SK-N-SH (cell line): ENCODE measurements around the gene SEMA3F. TPM values are rescaled to one million over a fixed set of nuclear protein-coding genes. Genes with fewer than 3 reads are reported as not detected.
A peak's percentile ranks its signal among the peaks of the same experiment; 100 is the strongest.

Experiments
- CTCF ChIA-PET: fragments of 300-600, 350-600 bp; formaldehyde crosslinking; extraction: SDS; loops from one replicate; lab custom pipeline; 2021; lab: Yijun Ruan, JAX
- POLR2A ChIA-PET: fragments of 350-600 bp; sonication (Branson Sonifier 250); formaldehyde crosslinking; extraction: SDS; loops from one replicate; lab custom pipeline; 2020; ENCODE audit warnings: antibody characterized with exemption, inconsistent platforms; lab: Yijun Ruan, JAX
- DNase-seq: peaks from one replicate; pipeline ENCODE4 v3.0.0; 2012
- H2AFZ ChIP-seq: fragments of 200-600 bp; sonication (generic); 2 replicates; pipeline ENCODE4 v1.8.1; 2016; ENCODE audit warnings: antibody characterized with exemption, mild to moderate bottlenecking, low read depth
- H3F3A ChIP-seq: fragments of 200-600 bp; sonication (generic); replicated peaks from 2 replicates; pipeline ENCODE3; 2016; ENCODE audit warnings: antibody characterized with exemption, mild to moderate bottlenecking; ENCODE audit not compliant: insufficient read depth
- H3K27ac ChIP-seq, 2 experiments: fragments of 200-500 bp in 1 of 2; fragments of 200-600 bp in 1 of 2; sonication (Bioruptor generic) in 1 of 2; sonication (generic), shearing (Covaris generic) in 1 of 2; 2 replicates each; pipeline versions ENCODE4 v1.5.1 to v1.6.1; 2014 to 2016; ENCODE audit warnings: low read depth in 2 of 2, inconsistent platforms in 1 of 2, low read length in 1 of 2, mild to moderate bottlenecking in 1 of 2, mixed read lengths in 1 of 2
- H3K27me3 ChIP-seq: fragments of 200-600 bp; sonication (generic), shearing (Covaris generic); 2 replicates; pipeline ENCODE4 v1.6.1; 2016; ENCODE audit warnings: mixed run types; ENCODE audit not compliant: insufficient read depth
- H3K36me3 ChIP-seq, 2 experiments: fragments of 200-500 bp in 1 of 2; fragments of 200-600 bp in 1 of 2; sonication (Bioruptor generic) in 1 of 2; sonication (generic) in 1 of 2; replicated peaks in 1 of 2; 2 replicates each; pipeline versions ENCODE3 to v1.5.1; 2014 to 2016; ENCODE audit warnings: low read length in 1 of 2, mild to moderate bottlenecking in 1 of 2; ENCODE audit not compliant: insufficient read depth in 2 of 2, control insufficient read depth in 1 of 2
- H3K4me1 ChIP-seq, 2 experiments: fragments of 200-500 bp in 1 of 2; fragments of 200-600 bp in 1 of 2; sonication (Bioruptor generic) in 1 of 2; sonication (generic), shearing (Covaris generic) in 1 of 2; 2 replicates each; pipeline versions ENCODE4 v1.5.1 to v1.6.1; 2014 to 2016; ENCODE audit warnings: low read depth in 1 of 2, low read length in 1 of 2, mixed run types in 1 of 2; ENCODE audit not compliant: insufficient read depth in 2 of 2, control insufficient read depth in 1 of 2
- H3K4me2 ChIP-seq: fragments of 200-600 bp; sonication (generic), shearing (Covaris generic); 2 replicates; pipeline ENCODE4 v1.6.1; 2017; ENCODE audit warnings: mixed run types
- H3K4me3 ChIP-seq, 2 experiments: fragments of 200-500 bp in 1 of 2; fragments of 200-600 bp in 1 of 2; sonication (Bioruptor generic) in 1 of 2; sonication (generic), shearing (Covaris generic) in 1 of 2; 2 replicates each; pipeline versions ENCODE4 v1.5.1 to v1.8.1; 2014 to 2016; ENCODE audit warnings: low read depth in 2 of 2, inconsistent platforms in 1 of 2, low read length in 1 of 2, mild to moderate bottlenecking in 1 of 2, mixed read lengths in 1 of 2, moderate library complexity in 1 of 2
- H3K79me2 ChIP-seq: fragments of 200-600 bp; sonication (generic); 2 replicates; pipeline ENCODE4 v1.8.1; 2017; ENCODE audit warnings: mild to moderate bottlenecking; ENCODE audit not compliant: insufficient read depth
- H3K9ac ChIP-seq: fragments of 200-600 bp; sonication (generic); 2 replicates; pipeline ENCODE4 v1.6.1; 2017; ENCODE audit warnings: mixed run types
- H3K9me2 ChIP-seq: fragments of 200-600 bp; sonication (generic); 2 replicates; pipeline ENCODE4 v1.6.1; 2017; ENCODE audit warnings: mixed run types
- H3K9me3 ChIP-seq: fragments of 200-600 bp; sonication (generic); 2 replicates; pipeline ENCODE4 v1.6.1; 2017; ENCODE audit warnings: mixed run types, mild to moderate bottlenecking, moderate library complexity
- H4K20me1 ChIP-seq: fragments of 200-600 bp; sonication (generic); 2 replicates; pipeline ENCODE4 v1.6.1; 2017; ENCODE audit warnings: mild to moderate bottlenecking, mixed run types; ENCODE audit not compliant: insufficient read depth
- ELF1 ChIP-seq: IDR thresholded peaks from 2 replicates; pipeline ENCODE4 v1.4.0; 2012
- EP300 ChIP-seq, 2 experiments: IDR thresholded peaks; 2 replicates each; pipeline versions ENCODE4 v1.4.0 to v1.6.1; 2012; ENCODE audit warnings: borderline replicate concordance in 1 of 2, low read depth in 1 of 2, low read length in 1 of 2
- FOSL2 ChIP-seq: IDR thresholded peaks from 2 replicates; pipeline ENCODE4 v1.4.0; 2012; ENCODE audit warnings: low read depth, mild to moderate bottlenecking, moderate library complexity, borderline replicate concordance
- FOXM1 ChIP-seq: IDR thresholded peaks from 2 replicates; pipeline ENCODE4 v1.4.0; 2012; ENCODE audit warnings: low read depth, mild to moderate bottlenecking
- GABPA ChIP-seq: IDR thresholded peaks from 2 replicates; pipeline ENCODE4 v1.4.0; 2012; ENCODE audit warnings: low read depth, mild to moderate bottlenecking
- GATA2 ChIP-seq: sonication (generic); formaldehyde crosslinking; IDR thresholded peaks from 2 replicates; pipeline ENCODE4 v1.5.0; 2020; ENCODE audit warnings: mild to moderate bottlenecking, missing genetic modification reagents
- IRF3 ChIP-seq: fragments of 150-350 bp; IDR thresholded peaks from 2 replicates; pipeline ENCODE4 v1.6.1; 2016; ENCODE audit warnings: mild to moderate bottlenecking, low read depth, low read length
- JUND ChIP-seq: IDR thresholded peaks from 2 replicates; pipeline ENCODE4 v1.4.0; 2012
- MAX ChIP-seq: IDR thresholded peaks from 2 replicates; pipeline ENCODE4 v1.4.0; 2012; ENCODE audit warnings: low read depth
- MEF2A ChIP-seq: IDR thresholded peaks from 2 replicates; pipeline ENCODE4 v1.4.0; 2012; ENCODE audit warnings: low read depth, borderline replicate concordance
- REST ChIP-seq: IDR thresholded peaks from 2 replicates; pipeline ENCODE4 v1.6.1; 2012; ENCODE audit warnings: mild to moderate bottlenecking, low read depth, low read length, moderate library complexity
- SMC3 ChIP-seq: IDR thresholded peaks from 2 replicates; pipeline ENCODE4 v1.6.1; 2012; ENCODE audit warnings: low read depth, low read length, improper control_type of control experiment
- TAF1 ChIP-seq: IDR thresholded peaks from 2 replicates; pipeline ENCODE4 v1.6.1; 2012; ENCODE audit warnings: low read depth, mild to moderate bottlenecking, low read length, moderate library complexity, borderline replicate concordance
- TEAD4 ChIP-seq: IDR thresholded peaks from 2 replicates; pipeline ENCODE4 v1.4.0; 2012; ENCODE audit warnings: mild to moderate bottlenecking, borderline replicate concordance; ENCODE audit not compliant: insufficient read depth
- YY1 ChIP-seq: IDR thresholded peaks from 2 replicates; pipeline ENCODE4 v1.4.0; 2012; ENCODE audit warnings: low read depth, mild to moderate bottlenecking
- ZBTB33 ChIP-seq: IDR thresholded peaks from 2 replicates; pipeline ENCODE4 v1.4.0; 2012; ENCODE audit warnings: low read depth, borderline replicate concordance
- WGBS: methylation state at CpG from one replicate; pipeline ENCODE4 v1.1.6; 2017; ENCODE audit warnings: low lambda C conversion rate; 5-methylcytosine and 5-hydroxymethylcytosine counted together
- polyA plus RNA-seq, 3 experiments: library from polyadenylated mRNA; depleted of rRNA; stranded (reverse); fragments of >200 nt; gene quantifications; 2 replicates each; pipeline ENCODE4 v1.2.3, GENCODE V29; 2012

Gene SEMA3F
- polyA plus RNA-seq, 1 of the 3 experiments (the other 2 are of a cell fraction), result 30.4 TPM

- no peaks in the 10 kb centered on the region for H3K36me3 ChIP-seq
- no peaks in the 10 kb centered on the region for H3K79me2 ChIP-seq
- H2AFZ ChIP-seq, result no peak overlapping the region
- no peak for DNase-seq
- POLR2A ChIA-PET, result interaction anchor here (2.0 kb wide), 1 partner anchor 9 kb away, joined by 9 read pairs; no protein-coding TSS in a partner anchor
- H3K9me3 ChIP-seq, result no peaks in the 10 kb centered on the region
- no peak overlapping the region for H3K4me3 ChIP-seq
- H4K20me1 ChIP-seq, result no peaks in the 10 kb centered on the region
- no peaks in the 10 kb centered on the region for H3K9me2 ChIP-seq
- H3F3A ChIP-seq, result peaks cover 4% of the 10 kb centered on the region
- no peak overlapping the region for H3K9ac ChIP-seq
- no peaks in the 10 kb centered on the region for H3K27me3 ChIP-seq
- TF ChIP-seq MAX (no peak), TEAD4 (no peak), ZBTB33 (no peak), YY1 (no peak), FOXM1 (no peak)
- 92% methylated on average over 8 of the region's 8 CpGs for WGBS
- CTCF ChIA-PET, result interaction anchor here (0.6 to 28.1 kb wide), 10 partner anchors 11 to 147 kb away, joined by 3 to 684 read pairs (median 4); partner anchors contain the start of gene GNAT1
- peaks cover 13 to 51% of the 10 kb centered on the region in 2 experiments for H3K4me1 ChIP-seq
- H3K27ac ChIP-seq, result peak overlapping the region in 1 of 2 experiments; percentile 54; a peak in 1 of 4 replicates
- no peak overlapping the region for H3K4me2 ChIP-seq
Observed at GRCh38 chr3:50127251-50127691, 27.9 kb upstream of the SEMA3F start.

- H3K79me2 ChIP-seq, result no peaks in the 10 kb centered on the region
- H3K4me2 ChIP-seq, result no peak overlapping the region
- ChIA-PET CTCF (interaction anchor here (1.5 to 28.1 kb wide), 2 partner anchors 57 to 146 kb away, joined by 3 to 684 read pairs; partner anchors contain the start of gene GNAT1), POLR2A (no interaction called here)
- TF ChIP-seq IRF3 (no peak), GABPA (no peak), MAX (no peak), JUND (no peak), TAF1 (no peak), ELF1 (no peak), FOSL2 (no peak), REST (no peak), SMC3 (no peak), TEAD4 (no peak), EP300 (IDR thresholded peaks at IDR 0.05; ENCODE audit: borderline replicate concordance in 1 of 2, low read depth in 1 of 2, low read length in 1 of 2) (no peak), MEF2A (no peak), GATA2 (CRISPR knock-in tag) (no peak)
- no peak overlapping the region for H2AFZ ChIP-seq
- DNase-seq, result no peak
- H3K9me2 ChIP-seq, result no peaks in the 10 kb centered on the region
- H3K9me3 ChIP-seq, result no peaks in the 10 kb centered on the region
- no peaks in the 10 kb centered on the region for H4K20me1 ChIP-seq
- peaks cover 4% of the 10 kb centered on the region for H3F3A ChIP-seq
- WGBS, result 75% methylated on average over 4 of the region's 4 CpGs
- H3K27ac ChIP-seq, result no peak overlapping the region
- H3K9ac ChIP-seq, result no peak overlapping the region
- H3K4me1 ChIP-seq, result peaks cover 13 to 44% of the 10 kb centered on the region in 2 experiments
- no peak overlapping the region for H3K4me3 ChIP-seq
- H3K27me3 ChIP-seq, result no peaks in the 10 kb centered on the region
- H3K36me3 ChIP-seq, result no peaks in the 10 kb centered on the region
Observed at GRCh38 chr3:50128001-50128400, 27.1 kb upstream of the SEMA3F start.
